ENCODE results near the gene ABHD1. TPM values are rescaled to one million over a fixed set of nuclear protein-coding genes. Genes with fewer than 3 reads are reported as not detected.

The ABHD1 gene
- polyA plus RNA-seq, 1 donor from 2014 or later, result not detected

GRCh38 chr2:27160191-27160590, 36.6 kb downstream of the ABHD1 start:
- H3F3A ChIP-seq (ENCODE audit: insufficient read depth, low read length, poor library complexity, severe bottlenecking), result no peaks in the 10 kb centered on the region
- no peak overlapping the region for H3K9ac ChIP-seq (ENCODE audit: low read length)
- no peak overlapping the region for H3K4me2 ChIP-seq (ENCODE audit: low read length)
- no peak overlapping the region for H3K4me3 ChIP-seq (ENCODE audit: low read length)
- no peaks in the 10 kb centered on the region for H3K9me3 ChIP-seq (ENCODE audit: low read length)
- H4K20me1 ChIP-seq (ENCODE audit: insufficient read depth), result no peaks in the 10 kb centered on the region
- TF ChIP-seq POLR2AphosphoS5 (IDR thresholded peaks at IDR 0.05) (no peak), RAD21 (conservative IDR thresholded peaks at IDR 0.05) (no peak), REST (IDR thresholded peaks at IDR 0.05; ENCODE audit: borderline replicate concordance) (no peak), EZH2 (IDR thresholded peaks at IDR 0.05; ENCODE audit: borderline replicate concordance, insufficient read depth, low read length, poor library complexity, severe bottlenecking) (no peak), TAF1 (IDR thresholded peaks at IDR 0.05; ENCODE audit: low read depth) (no peak), SMC3 (conservative IDR thresholded peaks at IDR 0.05; ENCODE audit: poor library complexity) (no peak), EP300 (conservative IDR thresholded peaks at IDR 0.05; ENCODE audit: poor library complexity, severe bottlenecking) (no peak), MXI1 (conservative IDR thresholded peaks at IDR 0.05; ENCODE audit: poor library complexity, severe bottlenecking) (no peak), CTCF (IDR thresholded peaks at IDR 0.05; ENCODE audit: poor library complexity, severe bottlenecking) (no peak)
- H3K9me2 ChIP-seq (ENCODE audit: insufficient read depth, low read length), result no peaks in the 10 kb centered on the region
- no peaks in the 10 kb centered on the region for H3K36me3 ChIP-seq (ENCODE audit: insufficient read depth, low read length)
- no peaks in the 10 kb centered on the region for H3K79me2 ChIP-seq (replicated peaks; ENCODE audit: insufficient read depth, low read length)
- H2AFZ ChIP-seq (ENCODE audit: low read depth, low read length), result no peak overlapping the region
- H3K27me3 ChIP-seq (ENCODE audit: insufficient read depth, low read depth, low read length), result no peaks in the 10 kb centered on the region
- no peak overlapping the region for H3K27ac ChIP-seq (ENCODE audit: low read length)

- Histone ChIP-seq H3K9ac (ENCODE audit: low read length) (no peak overlapping the region), H3F3A (ENCODE audit: insufficient read depth, low read length, poor library complexity, severe bottlenecking) (no peaks in the 10 kb centered on the region), H4K20me1 (ENCODE audit: insufficient read depth) (no peaks in the 10 kb centered on the region), H3K9me3 (ENCODE audit: low read length) (no peaks in the 10 kb centered on the region), H3K27me3 (ENCODE audit: insufficient read depth, low read depth, low read length) (no peaks in the 10 kb centered on the region), H3K4me3 (ENCODE audit: low read length) (no peak overlapping the region), H3K36me3 (ENCODE audit: insufficient read depth, low read length) (no peaks in the 10 kb centered on the region), H3K4me2 (ENCODE audit: low read length) (no peak overlapping the region), H3K79me2 (replicated peaks; ENCODE audit: insufficient read depth, low read length) (no peaks in the 10 kb centered on the region), H3K9me2 (ENCODE audit: insufficient read depth, low read length) (no peaks in the 10 kb centered on the region), H2AFZ (ENCODE audit: low read depth, low read length) (no peak overlapping the region), H3K27ac (ENCODE audit: low read length) (no peak overlapping the region)
- TF ChIP-seq MXI1 (conservative IDR thresholded peaks at IDR 0.05; ENCODE audit: poor library complexity, severe bottlenecking) (no peak), REST (IDR thresholded peaks at IDR 0.05; ENCODE audit: borderline replicate concordance) (no peak), POLR2AphosphoS5 (IDR thresholded peaks at IDR 0.05) (no peak), TAF1 (IDR thresholded peaks at IDR 0.05; ENCODE audit: low read depth) (no peak), EP300 (conservative IDR thresholded peaks at IDR 0.05; ENCODE audit: poor library complexity, severe bottlenecking) (no peak), CTCF (IDR thresholded peaks at IDR 0.05; ENCODE audit: poor library complexity, severe bottlenecking) (no peak), EZH2 (IDR thresholded peaks at IDR 0.05; ENCODE audit: borderline replicate concordance, insufficient read depth, low read length, poor library complexity, severe bottlenecking) (no peak), SMC3 (conservative IDR thresholded peaks at IDR 0.05; ENCODE audit: poor library complexity) (no peak), RAD21 (conservative IDR thresholded peaks at IDR 0.05) (no peak)
These were observed 38.8 kb downstream of the ABHD1 start for GRCh38 chr2:27162151-27163121.

Measured in neural cell (in vitro differentiated cells).